ENCODE results near the gene ASAP3. TPM values are rescaled to one million over a fixed set of nuclear protein-coding genes. Genes with fewer than 3 reads are reported as not detected.

Gene ASAP3
- total and polyA plus RNA-seq, 9 of the 15 experiments (the other 6 are each of a cell fraction or from before 2014, with no cell fraction given), result 1.7 to 31.2 (median 17.4) TPM

GRCh38 chr1:23530747-23531561 is 47.0 kb upstream of the ASAP3 start, which contains the start of gene E2F2 (continued):
- no peak for TF ChIP-seq DEAF1 (CRISPR knock-in tag; IDR thresholded peaks at IDR 0.05)
- no peak for TF ChIP-seq HNRNPK (IDR thresholded peaks at IDR 0.05; ENCODE audit: low read depth, low read length, poor library complexity, severe bottlenecking)
- TF ChIP-seq KDM5B (IDR thresholded peaks at IDR 0.05; ENCODE audit: insufficient replicate concordance, low read depth, low read length), result peak; percentile 38
- no peak for TF ChIP-seq FIP1L1 (IDR thresholded peaks at IDR 0.05; ENCODE audit: low read depth, low read length, poor library complexity, severe bottlenecking)
- TF ChIP-seq HSF4 (CRISPR knock-in tag; IDR thresholded peaks at IDR 0.05; ENCODE audit: borderline replicate concordance), result no peak
- TF ChIP-seq RBM34 (IDR thresholded peaks at IDR 0.05; ENCODE audit: borderline replicate concordance, insufficient read depth, low read length), result peak; percentile 82; the same call in 1 of the 2 replicates
- TF ChIP-seq ZNF174 (CRISPR knock-in tag; IDR thresholded peaks at IDR 0.05), result no peak
- no peak for TF ChIP-seq DIDO1 (tag; IDR thresholded peaks at IDR 0.05; ENCODE audit: low read depth)
- no peak for TF ChIP-seq NBN (IDR thresholded peaks at IDR 0.05; ENCODE audit: low read depth)
- no peak for TF ChIP-seq ZNF77 (CRISPR knock-in tag; IDR thresholded peaks at IDR 0.05)
- no peak; the same call in 1 of the 2 replicates for TF ChIP-seq ZNF609 (CRISPR knock-in tag; IDR thresholded peaks at IDR 0.05; ENCODE audit: borderline replicate concordance)
- TF ChIP-seq ATF3 (IDR thresholded peaks at IDR 0.05), result peak; percentile 67
- TF ChIP-seq ATF3 (CRISPR knock-in tag; conservative IDR thresholded peaks at IDR 0.05), result peak; percentile 64; the same call in 1 of the 2 replicates
- no peak for TF ChIP-seq MITF (IDR thresholded peaks at IDR 0.05)
- TF ChIP-seq PHF21A (IDR thresholded peaks at IDR 0.05; ENCODE audit: borderline replicate concordance, low read depth), result no peak
- no peak for TF ChIP-seq KLF10 (CRISPR knock-in tag; IDR thresholded peaks at IDR 0.05)
- no peak for TF ChIP-seq NCOA4 (IDR thresholded peaks at IDR 0.05; ENCODE audit: partially characterized antibody)
- TF ChIP-seq MYC (IDR thresholded peaks at IDR 0.05; ENCODE audit: low read depth, low read length), result peak; percentile 87
- TF ChIP-seq MYC (CRISPR knock-in tag; IDR thresholded peaks at IDR 0.05; ENCODE audit: borderline replicate concordance, low read depth), result no peak
